MM.1S (cell line): ENCODE results near the gene TSC22D4.

ENCODE experiments used
- DNase-seq: peaks from one replicate; pipeline ENCODE4 v3.0.0-alpha.2; 2015
- H2AFZ ChIP-seq: fragments of 300-600 bp; sonication (generic); 2 replicates; pipeline ENCODE4 v1.6.0; 2016; ENCODE audit warnings: antibody characterized with exemption, low read length
- H3F3A ChIP-seq: fragments of 300-600 bp; sonication (generic); 2 replicates; pipeline ENCODE4 v1.6.1; 2016; ENCODE audit warnings: mild to moderate bottlenecking, antibody characterized with exemption, low read length, moderate library complexity, mixed read lengths; ENCODE audit not compliant: insufficient read depth
- H3K27ac ChIP-seq: fragments of 300-600 bp; sonication (generic); 2 replicates; pipeline ENCODE4 v1.5.1; 2016; ENCODE audit warnings: mild to moderate bottlenecking, low read length
- H3K27me3 ChIP-seq: fragments of 300-600 bp; sonication (generic); replicated peaks from 2 replicates; pipeline ENCODE4 v1.6.0; 2016; ENCODE audit warnings: low read length; ENCODE audit not compliant: insufficient read depth
- H3K36me3 ChIP-seq: fragments of 300-600 bp; sonication (generic); replicated peaks from 2 replicates; pipeline ENCODE4 v1.6.1; 2016; ENCODE audit warnings: mild to moderate bottlenecking, low read length, mixed read lengths; ENCODE audit not compliant: insufficient read depth
- H3K4me1 ChIP-seq: fragments of 300-600 bp; sonication (generic); 2 replicates; pipeline ENCODE4 v1.6.1; 2016; ENCODE audit warnings: low read length, mixed read lengths
- H3K4me2 ChIP-seq: fragments of 300-600 bp; sonication (generic); 2 replicates; pipeline ENCODE4 v1.6.0; 2016; ENCODE audit warnings: low read depth, low read length
- H3K4me3 ChIP-seq: fragments of 300-600 bp; sonication (generic); 2 replicates; pipeline ENCODE4 v1.5.1; 2016; ENCODE audit warnings: low read length, mixed read lengths
- H3K79me2 ChIP-seq: fragments of 300-600 bp; sonication (generic); 2 replicates; pipeline ENCODE4 v1.6.1; 2016; ENCODE audit warnings: mixed run types, low read length, mixed read lengths
- H3K9ac ChIP-seq: fragments of 300-600 bp; sonication (generic); 2 replicates; pipeline ENCODE4 v1.6.1; 2016; ENCODE audit warnings: low read length, mixed read lengths
- H3K9me2 ChIP-seq: fragments of 300-600 bp; sonication (generic); replicated peaks from 2 replicates; pipeline ENCODE4 v1.6.1; 2016; ENCODE audit warnings: mild to moderate bottlenecking, low read length, mixed read lengths; ENCODE audit not compliant: insufficient read depth
- H3K9me3 ChIP-seq: fragments of 300-600 bp; sonication (generic); replicated peaks from 2 replicates; pipeline ENCODE4 v1.6.1; 2016; ENCODE audit warnings: mild to moderate bottlenecking, low read length, mixed read lengths; ENCODE audit not compliant: insufficient read depth
- H4K20me1 ChIP-seq: fragments of 300-600 bp; sonication (generic); 2 replicates; pipeline ENCODE4 v1.6.1; 2016; ENCODE audit warnings: mild to moderate bottlenecking, low read length, moderate library complexity, mixed read lengths; ENCODE audit not compliant: insufficient read depth
- CTCF ChIP-seq: fragments of 300-600 bp; sonication (generic); IDR thresholded peaks from 2 replicates; pipeline ENCODE4 v1.5.1; 2016; ENCODE audit warnings: antibody characterized with exemption, low read length, mixed read lengths
- EZH2phosphoT487 ChIP-seq: fragments of 300-600 bp; sonication (generic); IDR thresholded peaks from 2 replicates; pipeline ENCODE4 v1.6.1; 2018; ENCODE audit warnings: antibody characterized with exemption, low read length

Gene TSC22D4

GRCh38 chr7:100418930-100419659 is 59.9 kb downstream of the TSC22D4 start:
- Histone ChIP-seq H3K4me3 (no peak overlapping the region), H3K27ac (peak overlapping the region; percentile 8; the same call in 1 of the 2 replicates), H3F3A (peaks cover 9% of the 10 kb centered on the region), H3K9me3 (no peaks in the 10 kb centered on the region), H3K9ac (no peak overlapping the region), H3K9me2 (no peaks in the 10 kb centered on the region), H3K27me3 (no peaks in the 10 kb centered on the region), H3K4me2 (peak overlapping the region; percentile 28), H2AFZ (0 out of 2 replicates have a peak overlapping the region, but pooled peaks have one; percentile 27), H3K79me2 (no peaks in the 10 kb centered on the region), H4K20me1 (no peaks in the 10 kb centered on the region), H3K4me1 (peaks cover 32% of the 10 kb centered on the region), H3K36me3 (no peaks in the 10 kb centered on the region)
- no peak for DNase-seq
- TF ChIP-seq EZH2phosphoT487 (no peak), CTCF (peak; percentile 18)
